ENCODE measurements around the gene RRBP1.

The RRBP1 gene

GRCh38 chr20:17622851-17623508 lies 59.1 kb downstream of the RRBP1 start:
- ChIA-PET POLR2A (ENCODE audit: low non-redundant PET) (no interaction called here), CTCF (no interaction called here)
- H3K27ac ChIP-seq: no peak overlapping the region; the same call in 1 of the 2 replicates
- no peak for DNase-seq (ENCODE audit: low spot score)
- TF ChIP-seq CTCF (conservative IDR thresholded peaks at IDR 0.05; ENCODE audit: low read depth): no peak

GRCh38 chr20:17622086-17622850 lies 59.8 kb downstream of the RRBP1 start:
- POLR2A ChIA-PET (ENCODE audit: low non-redundant PET): no interaction called here
- no peak for DNase-seq (ENCODE audit: low spot score)
- CTCF ChIA-PET: no interaction called here
- TF ChIP-seq CTCF (conservative IDR thresholded peaks at IDR 0.05; ENCODE audit: low read depth): no peak
- no peak overlapping the region; the same call in none of the 2 replicates for H3K27ac ChIP-seq

GRCh38 chr20:17621229-17621968 lies 60.6 kb downstream of the RRBP1 start:
- CTCF ChIA-PET: no interaction called here
- DNase-seq (ENCODE audit: low spot score): no peak
- no peak for TF ChIP-seq CTCF (conservative IDR thresholded peaks at IDR 0.05; ENCODE audit: low read depth)
- POLR2A ChIA-PET (ENCODE audit: low non-redundant PET): no interaction called here
- peak overlapping the region; percentile 6 for H3K27ac ChIP-seq

- no peak for TF ChIP-seq CTCF (conservative IDR thresholded peaks at IDR 0.05; ENCODE audit: low read depth)
- DNase-seq (ENCODE audit: low spot score): no peak
- CTCF ChIA-PET: interaction anchor here (0.6 to 0.7 kb wide), 2 partner anchors 87 to 117 kb away, joined by 3 to 4 read pairs; no protein-coding TSS in a partner anchor
- H3K27ac ChIP-seq: peak overlapping the region; percentile 6; the same call in 1 of the 2 replicates
- POLR2A ChIA-PET (ENCODE audit: low non-redundant PET): no interaction called here
Observed at GRCh38 chr20:17620371-17621228, 61.4 kb downstream of the RRBP1 start.

DNA sequence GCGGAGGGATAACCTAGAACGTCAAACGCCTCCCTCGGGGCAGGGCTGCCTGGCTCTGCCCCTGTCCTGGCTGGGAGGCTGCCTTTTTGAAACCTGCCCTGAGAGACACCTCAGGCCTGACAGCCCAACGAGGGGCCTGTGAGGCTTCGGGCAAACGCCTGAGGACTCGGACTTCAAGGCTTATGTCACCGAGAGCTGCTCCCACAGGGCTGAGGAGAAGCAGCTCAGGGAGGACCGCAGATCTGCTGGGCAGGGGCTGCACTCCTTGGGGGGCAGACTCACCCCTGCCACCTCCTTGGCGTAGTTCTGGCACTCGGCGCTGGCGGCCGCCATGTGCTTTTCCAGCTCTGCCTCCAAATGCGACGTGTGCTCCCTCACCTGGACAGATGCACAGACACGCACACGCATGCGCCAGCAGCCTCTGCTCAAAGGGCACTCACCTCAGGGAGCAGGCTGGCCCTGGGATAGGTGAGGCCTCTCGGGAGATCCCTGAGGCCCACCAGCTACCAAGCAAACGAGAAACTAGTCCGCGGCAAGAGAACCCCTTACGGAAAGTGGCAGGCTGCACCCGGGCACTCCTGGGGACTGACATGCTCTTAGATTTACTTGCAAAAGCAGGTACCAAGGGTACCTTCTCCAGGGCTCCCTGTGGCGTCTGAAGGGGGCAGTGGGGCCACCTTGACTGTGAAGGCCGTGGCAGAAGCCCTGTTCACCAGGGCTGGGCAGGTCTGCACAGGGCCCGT lies 62.5 kb downstream of the RRBP1 start:
- ChIA-PET CTCF (interaction anchor here (0.5 to 0.6 kb wide), 3 partner anchors 35 to 116 kb away, joined by 3 to 4 read pairs (median 3); no protein-coding TSS in a partner anchor), POLR2A (ENCODE audit: low non-redundant PET) (interaction anchor here (0.6 kb wide), 1 partner anchor 46 kb away, joined by 3 read pairs; no protein-coding TSS in a partner anchor)
- no peak for TF ChIP-seq CTCF (conservative IDR thresholded peaks at IDR 0.05; ENCODE audit: low read depth)
- no peak for DNase-seq (ENCODE audit: low spot score)
- peak overlapping the region; percentile 76 for H3K27ac ChIP-seq

All from RWPE1 (cell line).